Measurements from ENCODE around the gene PPP3R1. TPM values are rescaled to one million over a fixed set of nuclear protein-coding genes. Genes with fewer than 3 reads are reported as not detected.

PPP3R1 gene
- total RNA-seq, 2 experiments from 2014 or later = 15.1 to 90.3 TPM

GRCh38 chr2:68282811-68283418 is 30.6 kb upstream of the PPP3R1 start:
- CTCF ChIA-PET (ENCODE audit: unreplicated experiment) = interaction anchor here (1.2 kb wide), 1 partner anchor 161 kb away, joined by 6 read pairs; no protein-coding TSS in a partner anchor
- intact Hi-C loops (cut with micrococcal nuclease; ENCODE audit: unreplicated experiment) = loop anchor here (1.0 to 5.0 kb wide), 2 partner anchors 86 to 161 kb away; no protein-coding TSS in a partner anchor
- peak; percentile 96 for TF ChIP-seq CTCF (conservative IDR thresholded peaks at IDR 0.05; ENCODE audit: low read length)
- no peak for TF ChIP-seq EZH2phosphoT487 (IDR thresholded peaks at IDR 0.05; ENCODE audit: borderline replicate concordance, low read depth, low read length)
- DNase-seq (ENCODE audit: low spot score) = peak; percentile 74
- no TSS peak for BruUV-seq (replicated peaks)
- Histone ChIP-seq H3K4me1 (ENCODE audit: insufficient read depth, low read length, poor library complexity, severe bottlenecking) (peaks cover 7% of the 10 kb centered on the region), H4K20me1 (ENCODE audit: insufficient read depth, low read length) (no peaks in the 10 kb centered on the region), H3K36me3 (ENCODE audit: insufficient read depth, low read length) (no peaks in the 10 kb centered on the region; the same call in 1 of the 2 replicates), H3K9me3 (ENCODE audit: low read length) (no peaks in the 10 kb centered on the region), H3K9me2 (ENCODE audit: insufficient read depth, low read length) (no peaks in the 10 kb centered on the region), H3K27ac (ENCODE audit: low read depth, low read length, poor library complexity, severe bottlenecking) (no peak overlapping the region), H3K4me3 (ENCODE audit: low read depth, low read length, poor library complexity, severe bottlenecking) (no peak overlapping the region), H3K4me2 (ENCODE audit: low read length) (peak overlapping the region; percentile 9; the same call in 1 of the 2 replicates), H3K79me2 (ENCODE audit: insufficient read depth, low read depth, low read length) (no peaks in the 10 kb centered on the region), H2AFZ (ENCODE audit: low read length) (no peak overlapping the region; the same call in 1 of the 2 replicates)
- POLR2A ChIA-PET = interaction anchor here (0.6 to 1.5 kb wide), 6 partner anchors 9 to 170 kb away, joined by 3 to 4 read pairs (median 3); no protein-coding TSS in a partner anchor

- POLR2A ChIA-PET = interaction anchor here (0.7 to 1.7 kb wide), 4 partner anchors 9 to 654 kb away, joined by 3 to 5 read pairs (median 4); no protein-coding TSS in a partner anchor
- no peak for TF ChIP-seq CTCF (conservative IDR thresholded peaks at IDR 0.05; ENCODE audit: low read length)
- no peak for TF ChIP-seq EZH2phosphoT487 (IDR thresholded peaks at IDR 0.05; ENCODE audit: borderline replicate concordance, low read depth, low read length)
- Histone ChIP-seq H2AFZ (ENCODE audit: low read length) (no peak overlapping the region), H3K4me1 (ENCODE audit: insufficient read depth, low read length, poor library complexity, severe bottlenecking) (peaks cover 23% of the 10 kb centered on the region), H4K20me1 (ENCODE audit: insufficient read depth, low read length) (no peaks in the 10 kb centered on the region), H3K36me3 (ENCODE audit: insufficient read depth, low read length) (no peaks in the 10 kb centered on the region; the same call in 1 of the 2 replicates), H3K9me3 (ENCODE audit: low read length) (no peaks in the 10 kb centered on the region), H3K4me2 (ENCODE audit: low read length) (no peak overlapping the region), H3K79me2 (ENCODE audit: insufficient read depth, low read depth, low read length) (no peaks in the 10 kb centered on the region), H3K4me3 (ENCODE audit: low read depth, low read length, poor library complexity, severe bottlenecking) (no peak overlapping the region), H3K9me2 (ENCODE audit: insufficient read depth, low read length) (no peaks in the 10 kb centered on the region), H3K27ac (ENCODE audit: low read depth, low read length, poor library complexity, severe bottlenecking) (no peak overlapping the region)
- DNase-seq (ENCODE audit: low spot score) = no peak
- BruUV-seq (replicated peaks) = no TSS peak
- intact Hi-C loops (cut with micrococcal nuclease; ENCODE audit: unreplicated experiment) = loop anchor here (5.0 kb wide), 1 partner anchor 83 kb away; no protein-coding TSS in a partner anchor
- CTCF ChIA-PET (ENCODE audit: unreplicated experiment) = no interaction called here
Measured at GRCh38 chr2:68280796-68281195, 28.5 kb upstream of the PPP3R1 start.

- H3K4me2 ChIP-seq (ENCODE audit: low read length) = no peak overlapping the region
- no peaks in the 10 kb centered on the region; the same call in 1 of the 2 replicates for H3K36me3 ChIP-seq (ENCODE audit: insufficient read depth, low read length)
- peaks cover 28% of the 10 kb centered on the region for H3K4me1 ChIP-seq (ENCODE audit: insufficient read depth, low read length, poor library complexity, severe bottlenecking)
- intact Hi-C loops (cut with micrococcal nuclease; ENCODE audit: unreplicated experiment) = loop anchor here (5.0 kb wide), 1 partner anchor 83 kb away; no protein-coding TSS in a partner anchor
- no TSS peak for BruUV-seq (replicated peaks)
- no peak overlapping the region; the same call in 1 of the 2 replicates for H2AFZ ChIP-seq (ENCODE audit: low read length)
- no peaks in the 10 kb centered on the region for H3K9me3 ChIP-seq (ENCODE audit: low read length)
- ChIA-PET CTCF (ENCODE audit: unreplicated experiment) (no interaction called here), POLR2A (interaction anchor here (0.7 to 0.9 kb wide), 3 partner anchors 8 to 654 kb away, joined by 3 to 4 read pairs (median 3); no protein-coding TSS in a partner anchor)
- TF ChIP-seq CTCF (conservative IDR thresholded peaks at IDR 0.05; ENCODE audit: low read length) (no peak), EZH2phosphoT487 (IDR thresholded peaks at IDR 0.05; ENCODE audit: borderline replicate concordance, low read depth, low read length) (no peak)
- H3K79me2 ChIP-seq (ENCODE audit: insufficient read depth, low read depth, low read length) = no peaks in the 10 kb centered on the region
- H3K9me2 ChIP-seq (ENCODE audit: insufficient read depth, low read length) = no peaks in the 10 kb centered on the region
- no peaks in the 10 kb centered on the region for H4K20me1 ChIP-seq (ENCODE audit: insufficient read depth, low read length)
- DNase-seq (ENCODE audit: low spot score) = no peak
- no peak overlapping the region for H3K27ac ChIP-seq (ENCODE audit: low read depth, low read length, poor library complexity, severe bottlenecking)
- H3K4me3 ChIP-seq (ENCODE audit: low read depth, low read length, poor library complexity, severe bottlenecking) = no peak overlapping the region
Measured at GRCh38 chr2:68280348-68280747, 28.0 kb upstream of the PPP3R1 start.
